GM12891 (cell line): ENCODE data around the gene DPP4.
"Not testable (repeated sequence)": the region's sequence is repeated elsewhere in the genome, so short reads cannot be mapped to it uniquely, and the experiment has no call there.

ENCODE experiments used
- DNase-seq: peaks from one replicate; pipeline ENCODE4 v3.0.0; 2011; ENCODE audit warnings: low spot score; ENCODE audit not compliant: insufficient read length
- FAIRE-seq: peaks from 2 replicates; lab custom pipeline; 2011; peaks lifted over from hg19 to GRCh38; lab: Jason Lieb, UNC
- PAX5 ChIP-seq: IDR thresholded peaks from 2 replicates; pipeline ENCODE4 v1.6.1; 2011; ENCODE audit warnings: low read length, moderate library complexity, mild to moderate bottlenecking; ENCODE audit not compliant: insufficient read depth, severe bottlenecking
- POLR2A ChIP-seq: IDR thresholded peaks from 2 replicates; pipeline ENCODE4 v1.6.1; 2011; ENCODE audit warnings: low read depth, low read length, control low read depth
- POLR2AphosphoS5 ChIP-seq: IDR thresholded peaks from 2 replicates; pipeline ENCODE4 v1.6.1; 2011; ENCODE audit warnings: low read depth, low read length, control low read depth
- POU2F2 ChIP-seq: IDR thresholded peaks from 2 replicates; pipeline ENCODE4 v1.6.1; 2011; ENCODE audit warnings: low read depth, mild to moderate bottlenecking, control low read depth, low read length, moderate library complexity
- SPI1 ChIP-seq: IDR thresholded peaks from 2 replicates; pipeline ENCODE4 v1.6.1; 2011; ENCODE audit warnings: low read depth, low read length, control low read depth
- TAF1 ChIP-seq: IDR thresholded peaks from 2 replicates; pipeline ENCODE4 v1.6.1; 2011; ENCODE audit warnings: low read depth, low read length, control low read depth

Gene DPP4

GRCh38 chr2:162061021-162061420 is 13.0 kb downstream of the DPP4 start:
- DNase-seq (no peak), FAIRE-seq (no peak)
- TF ChIP-seq POLR2AphosphoS5 (no peak), PAX5 (no peak), SPI1 (peak; percentile 36; the same call in 1 of the 2 replicates), POU2F2 (no peak), POLR2A (no peak), TAF1 (no peak)

GRCh38 chr2:162060532-162060931 is 13.5 kb downstream of the DPP4 start:
- TF ChIP-seq POLR2AphosphoS5 (no peak), TAF1 (no peak), SPI1 (no peak), PAX5 (no peak), POU2F2 (no peak), POLR2A (no peak)
- DNase-seq, result no peak
- FAIRE-seq, result no peak

GRCh38 chr2:162058973-162059668 is 14.9 kb downstream of the DPP4 start:
- TF ChIP-seq PAX5 (peak; percentile 9), POU2F2 (no peak), POLR2A (no peak), TAF1 (no peak)
- peak; percentile 77 for FAIRE-seq
- no peak for DNase-seq

- DNase-seq (no peak), FAIRE-seq (no peak)
- TF ChIP-seq PAX5 (no peak), POLR2A (no peak), SPI1 (no peak), POLR2AphosphoS5 (no peak), POU2F2 (no peak)
These were observed 16.6 kb downstream of the DPP4 start for GRCh38 chr2:162057426-162057825.

GRCh38 chr2:162056796-162057399 is 17.1 kb downstream of the DPP4 start:
- DNase-seq (no peak), FAIRE-seq (no peak)
- TF ChIP-seq POU2F2 (no peak), TAF1 (no peak), POLR2A (no peak), POLR2AphosphoS5 (no peak), SPI1 (no peak), PAX5 (no peak)

GRCh38 chr2:162053808-162054155 is 20.2 kb downstream of the DPP4 start:
- DNase-seq (no peak), FAIRE-seq (no peak)
- TF ChIP-seq POU2F2 (no peak), PAX5 (no peak), TAF1 (no peak), POLR2A (no peak), POLR2AphosphoS5 (no peak), SPI1 (no peak)

GRCh38 chr2:162053066-162053807 is 20.8 kb downstream of the DPP4 start:
- FAIRE-seq, result no peak
- TF ChIP-seq TAF1 (no peak), POLR2AphosphoS5 (no peak), PAX5 (no peak), POU2F2 (no peak), SPI1 (no peak), POLR2A (no peak)

GRCh38 chr2:162050513-162050961 is 23.5 kb downstream of the DPP4 start:
- FAIRE-seq, result no peak
- no peak for TF ChIP-seq POLR2AphosphoS5
- TF ChIP-seq SPI1, result no peak
- no peak for DNase-seq

More at GRCh38 chr2:162053066-162053807, 20.8 kb downstream of the DPP4 start:
- DNase-seq, result no peak

- FAIRE-seq, DNase-seq: not testable (repeated sequence)
These were observed 24.9 kb downstream of the DPP4 start for GRCh38 chr2:162049089-162049488.

- DNase-seq (no peak), FAIRE-seq (no peak)
- TF ChIP-seq POU2F2 (no peak), POLR2AphosphoS5 (no peak), PAX5 (no peak), TAF1 (no peak), SPI1 (no peak), POLR2A (no peak)
These were observed 29.4 kb downstream of the DPP4 start for GRCh38 chr2:162044586-162044985.
